DMS79 (cell line): ENCODE results near the gene MYO18A.

ENCODE experiments used
- DNase-seq: peaks from one replicate; lab custom pipeline; 2025; lab: John Stamatoyannopoulos, UW

The MYO18A gene

GRCh38 chr17:29080323-29080722 is 99.9 kb downstream of the MYO18A start:
- DNase-seq = no peak

GRCh38 chr17:29079887-29080286 is 100.3 kb downstream of the MYO18A start:
- no peak for DNase-seq

GRCh38 chr17:29079433-29079832 is 100.8 kb downstream of the MYO18A start:
- DNase-seq = no peak

GRCh38 chr17:29078183-29079045 is 101.8 kb downstream of the MYO18A start:
- no peak for DNase-seq

- no peak for DNase-seq
These were observed 102.9 kb downstream of the MYO18A start for GRCh38 chr17:29077320-29077719.

- no peak for DNase-seq
These were observed 103.5 kb downstream of the MYO18A start for GRCh38 chr17:29076722-29077121.

- no peak for DNase-seq
These were observed 104.1 kb downstream of the MYO18A start for GRCh38 chr17:29076087-29076486.

GRCh38 chr17:29074488-29074887 is 105.7 kb downstream of the MYO18A start:
- DNase-seq = no peak

- no peak for DNase-seq
These were observed 106.7 kb downstream of the MYO18A start for GRCh38 chr17:29073520-29073919.

- DNase-seq = no peak
These were observed 107.2 kb downstream of the MYO18A start for GRCh38 chr17:29073045-29073444.

GRCh38 chr17:29071303-29071702 is 108.9 kb downstream of the MYO18A start:
- no peak for DNase-seq

GRCh38 chr17:29070781-29071180 is 109.4 kb downstream of the MYO18A start:
- DNase-seq = no peak

- DNase-seq = no peak
These were observed 109.9 kb downstream of the MYO18A start for GRCh38 chr17:29070308-29070707.

GRCh38 chr17:29069526-29070041 is 110.6 kb downstream of the MYO18A start:
- no peak for DNase-seq

GRCh38 chr17:29068818-29069217 is 111.4 kb downstream of the MYO18A start:
- no peak for DNase-seq

- no peak for DNase-seq
These were observed 113.6 kb downstream of the MYO18A start for GRCh38 chr17:29066606-29067005.

GRCh38 chr17:29066047-29066446 is 114.2 kb downstream of the MYO18A start:
- DNase-seq = no peak

GRCh38 chr17:29063992-29064391 is 116.2 kb downstream of the MYO18A start:
- no peak for DNase-seq

GRCh38 chr17:29062215-29062614 is 118.0 kb downstream of the MYO18A start:
- DNase-seq = no peak

- DNase-seq = no peak
These were observed 119.2 kb downstream of the MYO18A start for GRCh38 chr17:29061036-29061435.

- no peak for DNase-seq
These were observed 119.7 kb downstream of the MYO18A start for GRCh38 chr17:29060475-29060874.

GRCh38 chr17:29059281-29059680 is 120.9 kb downstream of the MYO18A start:
- no peak for DNase-seq

GRCh38 chr17:29058391-29058790 is 121.8 kb downstream of the MYO18A start:
- DNase-seq = no peak

- DNase-seq = no peak
These were observed 122.8 kb downstream of the MYO18A start for GRCh38 chr17:29057361-29057760.
